ENCODE results near the gene OSBPL2. TPM values are rescaled to one million over a fixed set of nuclear protein-coding genes. Genes with fewer than 3 reads are reported as not detected.

The OSBPL2 gene
- total and polyA plus RNA-seq, 2 donors (not counting 1 experiment from before 2014, with no cell fraction given): 13.3 to 27.9 TPM

DNA sequence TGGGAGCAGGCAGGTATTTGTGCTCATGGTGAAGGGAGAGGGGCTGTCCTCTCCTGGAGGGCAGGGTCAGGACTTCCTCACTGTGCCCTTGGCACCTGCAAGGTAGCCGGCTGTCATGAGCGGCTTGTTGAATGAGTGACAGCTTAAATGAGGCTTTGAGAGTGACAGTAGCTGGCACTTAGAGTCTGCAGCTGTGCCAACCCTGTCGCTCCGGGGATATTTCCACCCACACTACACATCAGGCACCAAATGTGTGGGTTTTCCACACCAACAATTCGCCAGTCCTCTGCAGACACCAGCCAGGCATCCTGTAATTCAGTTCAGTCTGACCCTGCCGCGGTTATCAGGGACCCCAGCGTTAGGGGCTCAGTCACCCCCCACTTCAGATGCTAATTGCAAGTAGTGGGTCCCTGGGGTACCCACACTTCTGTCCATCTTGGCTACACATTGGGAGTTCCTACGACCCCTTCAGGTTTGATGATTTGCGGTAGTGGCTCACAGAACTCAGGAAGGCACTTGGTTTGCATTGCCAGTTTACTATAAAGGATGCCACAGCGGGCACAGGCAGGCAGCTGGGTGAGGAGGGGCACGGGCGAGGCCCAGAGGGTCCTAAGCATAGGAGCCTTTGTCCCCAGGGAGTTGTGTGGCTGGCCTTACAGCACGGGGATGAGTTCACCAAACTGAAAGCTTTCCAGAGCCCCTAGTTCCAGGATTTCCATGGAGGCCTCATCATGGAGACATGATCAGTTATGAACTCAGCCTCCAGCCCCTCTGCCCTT, 46.4 kb upstream of the OSBPL2 start:
- no peak overlapping the region for H3K9ac ChIP-seq (ENCODE audit: insufficient read depth, low read length)
- H3K36me3 ChIP-seq (ENCODE audit: control insufficient read depth, insufficient read depth, low read length): no peaks in the 10 kb centered on the region
- DNase-seq (ENCODE audit: low read depth in 2 of 2): no peak
- H4K20me1 ChIP-seq (ENCODE audit: control insufficient read depth, extremely low read depth, insufficient read depth, low read length): no peaks in the 10 kb centered on the region
- H3K4me1 ChIP-seq (ENCODE audit: control insufficient read depth, extremely low read depth, insufficient read depth, low read length): no peaks in the 10 kb centered on the region
- H3K27me3 ChIP-seq (ENCODE audit: control insufficient read depth, insufficient read depth, low read length): no peaks in the 10 kb centered on the region
- no peak overlapping the region for H3K4me3 ChIP-seq (replicated peaks in 1 of 4; ENCODE audit: control extremely low read depth in 1 of 4, insufficient read depth in 1 of 4, low read depth in 3 of 4, low read length in 4 of 4)
- H2AFZ ChIP-seq (ENCODE audit: low read length): no peak overlapping the region
- peaks cover 18% of the 10 kb centered on the region for H3K79me2 ChIP-seq (ENCODE audit: control insufficient read depth, insufficient read depth, low read length)
- H3K4me2 ChIP-seq (ENCODE audit: extremely low read depth, insufficient read depth, low read length): no peak overlapping the region
- H3K27ac ChIP-seq (ENCODE audit: insufficient read depth, low read length): no peak overlapping the region
- TF ChIP-seq, protein P1, sequence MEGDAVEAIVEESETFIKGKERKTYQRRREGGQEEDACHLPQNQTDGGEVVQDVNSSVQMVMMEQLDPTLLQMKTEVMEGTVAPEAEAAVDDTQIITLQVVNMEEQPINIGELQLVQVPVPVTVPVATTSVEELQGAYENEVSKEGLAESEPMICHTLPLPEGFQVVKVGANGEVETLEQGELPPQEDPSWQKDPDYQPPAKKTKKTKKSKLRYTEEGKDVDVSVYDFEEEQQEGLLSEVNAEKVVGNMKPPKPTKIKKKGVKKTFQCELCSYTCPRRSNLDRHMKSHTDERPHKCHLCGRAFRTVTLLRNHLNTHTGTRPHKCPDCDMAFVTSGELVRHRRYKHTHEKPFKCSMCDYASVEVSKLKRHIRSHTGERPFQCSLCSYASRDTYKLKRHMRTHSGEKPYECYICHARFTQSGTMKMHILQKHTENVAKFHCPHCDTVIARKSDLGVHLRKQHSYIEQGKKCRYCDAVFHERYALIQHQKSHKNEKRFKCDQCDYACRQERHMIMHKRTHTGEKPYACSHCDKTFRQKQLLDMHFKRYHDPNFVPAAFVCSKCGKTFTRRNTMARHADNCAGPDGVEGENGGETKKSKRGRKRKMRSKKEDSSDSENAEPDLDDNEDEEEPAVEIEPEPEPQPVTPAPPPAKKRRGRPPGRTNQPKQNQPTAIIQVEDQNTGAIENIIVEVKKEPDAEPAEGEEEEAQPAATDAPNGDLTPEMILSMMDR (conservative IDR thresholded peaks at IDR 0.05 in 1 of 2, IDR thresholded peaks at IDR 0.05 in 1 of 2; ENCODE audit: low read depth in 1 of 2, low read length in 2 of 2): no peak
- TF ChIP-seq EZH2 (IDR thresholded peaks at IDR 0.05; ENCODE audit: low read length, missing control alignments): no peak
- H3K9me3 ChIP-seq (ENCODE audit: control insufficient read depth, insufficient read depth, low read depth, low read length): no peaks in the 10 kb centered on the region

DNA sequence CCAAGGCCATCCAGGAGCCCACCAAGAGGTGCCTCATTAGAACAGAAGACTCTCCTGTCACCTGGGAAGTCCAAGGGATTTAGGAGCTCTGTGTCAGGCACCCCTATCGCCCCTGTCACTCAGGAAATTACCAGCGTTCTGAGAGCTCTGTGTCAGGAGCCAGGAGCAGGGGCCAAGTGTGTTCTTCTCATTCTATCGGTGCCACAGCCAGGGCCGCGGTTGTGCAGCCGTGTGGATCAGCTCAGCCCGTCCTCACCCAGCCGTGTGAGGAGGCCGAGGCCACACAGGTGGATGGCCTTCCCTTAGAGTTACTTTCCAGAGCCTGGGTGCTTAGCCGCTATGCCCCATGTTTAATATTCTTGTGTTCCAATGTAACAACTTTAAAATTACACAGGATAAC, 45.7 kb upstream of the OSBPL2 start:
- Histone ChIP-seq H3K27me3 (ENCODE audit: control insufficient read depth, insufficient read depth, low read length) (no peaks in the 10 kb centered on the region), H3K79me2 (ENCODE audit: control insufficient read depth, insufficient read depth, low read length) (peaks cover 14% of the 10 kb centered on the region), H3K4me1 (ENCODE audit: control insufficient read depth, extremely low read depth, insufficient read depth, low read length) (no peaks in the 10 kb centered on the region), H3K9ac (ENCODE audit: insufficient read depth, low read length) (no peak overlapping the region), H3K27ac (ENCODE audit: insufficient read depth, low read length) (no peak overlapping the region), H3K4me3 (replicated peaks in 1 of 4; ENCODE audit: control extremely low read depth in 1 of 4, insufficient read depth in 1 of 4, low read depth in 3 of 4, low read length in 4 of 4) (no peak overlapping the region), H3K4me2 (ENCODE audit: extremely low read depth, insufficient read depth, low read length) (no peak overlapping the region), H2AFZ (ENCODE audit: low read length) (no peak overlapping the region), H4K20me1 (ENCODE audit: control insufficient read depth, extremely low read depth, insufficient read depth, low read length) (no peaks in the 10 kb centered on the region), H3K36me3 (ENCODE audit: control insufficient read depth, insufficient read depth, low read length) (peaks cover 2% of the 10 kb centered on the region), H3K9me3 (ENCODE audit: control insufficient read depth, insufficient read depth, low read depth, low read length) (no peaks in the 10 kb centered on the region)
- TF ChIP-seq, protein P1 (conservative IDR thresholded peaks at IDR 0.05 in 1 of 2, IDR thresholded peaks at IDR 0.05 in 1 of 2; ENCODE audit: low read depth in 1 of 2, low read length in 2 of 2): no peak
- TF ChIP-seq EZH2 (IDR thresholded peaks at IDR 0.05; ENCODE audit: low read length, missing control alignments): no peak
- DNase-seq (ENCODE audit: low read depth in 2 of 2): no peak

DNA sequence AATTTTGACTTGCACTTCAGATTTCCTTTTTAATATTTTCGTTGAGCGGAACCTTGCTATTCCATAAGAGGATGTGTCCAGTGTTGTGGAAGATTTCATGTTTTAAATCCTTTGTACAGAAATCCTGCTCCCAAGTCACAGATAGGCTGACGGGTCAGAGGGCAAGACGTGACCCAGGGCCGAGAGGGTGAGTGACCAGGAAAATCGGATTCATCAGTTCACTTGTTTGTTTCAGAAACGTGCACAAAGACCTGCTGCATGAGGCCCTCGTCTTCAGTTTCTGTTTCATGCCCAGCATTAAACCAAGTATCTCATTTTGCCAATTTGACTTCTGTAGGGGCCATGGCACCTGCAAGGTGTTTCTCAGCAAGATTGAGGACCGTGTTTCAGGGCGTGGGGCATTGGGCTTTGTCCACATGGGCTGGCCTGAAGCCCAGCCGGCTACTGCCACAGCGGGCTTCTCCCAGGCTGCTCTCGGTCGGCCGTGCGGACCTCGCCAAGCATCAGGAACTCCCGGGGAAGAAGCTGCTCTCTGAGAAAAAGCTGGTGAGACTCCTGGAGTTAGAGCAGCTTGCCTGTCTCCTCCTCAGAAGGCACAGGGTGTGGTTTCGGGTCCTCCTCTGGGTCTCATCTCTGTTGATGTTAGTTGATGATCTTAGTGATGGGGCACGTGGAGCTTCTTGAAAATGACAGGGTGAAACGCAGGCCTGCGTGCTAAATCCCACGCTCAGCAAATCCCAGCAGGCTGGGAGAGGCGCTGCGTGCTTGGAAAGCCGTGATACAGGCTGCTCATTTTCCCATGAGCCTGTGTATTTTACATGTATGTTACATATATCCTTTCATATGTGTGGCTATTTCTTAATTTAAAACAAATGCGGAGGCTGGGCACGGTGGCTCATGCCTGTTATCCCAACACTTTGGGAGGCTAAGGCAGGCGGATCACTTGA, 45.0 kb upstream of the OSBPL2 start:
- DNase-seq (ENCODE audit: low read depth in 2 of 2): no peak
- H3K9me3 ChIP-seq (ENCODE audit: control insufficient read depth, insufficient read depth, low read depth, low read length): no peaks in the 10 kb centered on the region
- no peak overlapping the region for H2AFZ ChIP-seq (ENCODE audit: low read length)
- peaks cover 9% of the 10 kb centered on the region for H3K79me2 ChIP-seq (ENCODE audit: control insufficient read depth, insufficient read depth, low read length)
- H3K9ac ChIP-seq (ENCODE audit: insufficient read depth, low read length): no peak overlapping the region
- H3K4me2 ChIP-seq (ENCODE audit: extremely low read depth, insufficient read depth, low read length): no peak overlapping the region
- H3K4me3 ChIP-seq (replicated peaks in 1 of 4; ENCODE audit: control extremely low read depth in 1 of 4, insufficient read depth in 1 of 4, low read depth in 3 of 4, low read length in 4 of 4): no peak overlapping the region
- H3K27ac ChIP-seq (ENCODE audit: insufficient read depth, low read length): no peak overlapping the region
- no peaks in the 10 kb centered on the region for H3K4me1 ChIP-seq (ENCODE audit: control insufficient read depth, extremely low read depth, insufficient read depth, low read length)
- H3K27me3 ChIP-seq (ENCODE audit: control insufficient read depth, insufficient read depth, low read length): no peaks in the 10 kb centered on the region
- peaks cover 5% of the 10 kb centered on the region for H3K36me3 ChIP-seq (ENCODE audit: control insufficient read depth, insufficient read depth, low read length)
- TF ChIP-seq, protein P1 (conservative IDR thresholded peaks at IDR 0.05 in 1 of 2, IDR thresholded peaks at IDR 0.05 in 1 of 2; ENCODE audit: low read depth in 1 of 2, low read length in 2 of 2): no peak
- no peak for TF ChIP-seq EZH2 (IDR thresholded peaks at IDR 0.05; ENCODE audit: low read length, missing control alignments)
- no peaks in the 10 kb centered on the region for H4K20me1 ChIP-seq (ENCODE audit: control insufficient read depth, extremely low read depth, insufficient read depth, low read length)
